Measurements from ENCODE around the gene PTAFR.

Gene PTAFR

GRCh38 chr1:28154078-28154594, 22.4 kb downstream of the PTAFR start:
- no peak for DNase-seq (ENCODE audit: extremely low spot score)
- ChIA-PET CTCF (interaction anchor here (1.0 to 2.4 kb wide), 5 partner anchors 10 to 55 kb away, joined by 3 to 13 read pairs (median 4); no protein-coding TSS in a partner anchor), POLR2A (no interaction called here)
- no peak for TF ChIP-seq CTCF (IDR thresholded peaks at IDR 0.05; ENCODE audit: control extremely low read depth, extremely low read depth, low read depth, missing control alignments)

GRCh38 chr1:28150125-28150780, 26.2 kb downstream of the PTAFR start:
- POLR2A ChIA-PET = interaction anchor here (0.5 kb wide), 1 partner anchor 281 kb away, joined by 3 read pairs; no protein-coding TSS in a partner anchor
- no peak for DNase-seq (ENCODE audit: extremely low spot score)
- CTCF ChIA-PET = interaction anchor here (1.0 to 1.3 kb wide), 4 partner anchors 17 to 59 kb away, joined by 3 to 4 read pairs (median 4); no protein-coding TSS in a partner anchor
- no peak for TF ChIP-seq CTCF (IDR thresholded peaks at IDR 0.05; ENCODE audit: control extremely low read depth, extremely low read depth, low read depth, missing control alignments)

GRCh38 chr1:28148880-28149195, 27.7 kb downstream of the PTAFR start:
- no peak for DNase-seq (ENCODE audit: extremely low spot score)
- no peak for TF ChIP-seq CTCF (IDR thresholded peaks at IDR 0.05; ENCODE audit: control extremely low read depth, extremely low read depth, low read depth, missing control alignments)
- POLR2A ChIA-PET = no interaction called here
- CTCF ChIA-PET = interaction anchor here (0.8 to 2.5 kb wide), 8 partner anchors 12 to 72 kb away, joined by 3 to 16 read pairs (median 3); no protein-coding TSS in a partner anchor

GRCh38 chr1:28147264-28148094, 29.0 kb downstream of the PTAFR start:
- DNase-seq (ENCODE audit: extremely low spot score) = no peak

GRCh38 chr1:28145728-28146127, 30.8 kb downstream of the PTAFR start:
- DNase-seq (ENCODE audit: extremely low spot score) = no peak
- TF ChIP-seq CTCF (IDR thresholded peaks at IDR 0.05; ENCODE audit: control extremely low read depth, extremely low read depth, low read depth, missing control alignments) = no peak
- ChIA-PET POLR2A (no interaction called here), CTCF (interaction anchor here (1.1 to 2.2 kb wide), 4 partner anchors 28 to 63 kb away, joined by 3 to 9 read pairs (median 6); no protein-coding TSS in a partner anchor)

More at GRCh38 chr1:28147264-28148094, 29.0 kb downstream of the PTAFR start:
- CTCF ChIA-PET = interaction anchor here (1.0 to 2.5 kb wide), 12 partner anchors 8 to 73 kb away, joined by 3 to 16 read pairs (median 4); partner anchors contain the start of gene PTAFR
- no peak for TF ChIP-seq CTCF (IDR thresholded peaks at IDR 0.05; ENCODE audit: control extremely low read depth, extremely low read depth, low read depth, missing control alignments)
- POLR2A ChIA-PET = interaction anchor here (0.7 to 0.8 kb wide), 2 partner anchors 26 to 59 kb away, joined by 3 to 4 read pairs; no protein-coding TSS in a partner anchor
